GM19025 (cell line): ENCODE measurements around the gene CPAMD8.

Experiments used
- ATAC-seq: cut with Tn5 transposase; IDR thresholded peaks from one replicate; pipeline ENCODE4 v1.9.1; 2021; ENCODE audit warnings: mild to moderate bottlenecking, low read depth, moderate library complexity; ENCODE audit not compliant: unreplicated experiment

The CPAMD8 gene

GRCh38 chr19:16922949-16923348, 103.7 kb downstream of the CPAMD8 start:
- ATAC-seq, result no peak

DNA sequence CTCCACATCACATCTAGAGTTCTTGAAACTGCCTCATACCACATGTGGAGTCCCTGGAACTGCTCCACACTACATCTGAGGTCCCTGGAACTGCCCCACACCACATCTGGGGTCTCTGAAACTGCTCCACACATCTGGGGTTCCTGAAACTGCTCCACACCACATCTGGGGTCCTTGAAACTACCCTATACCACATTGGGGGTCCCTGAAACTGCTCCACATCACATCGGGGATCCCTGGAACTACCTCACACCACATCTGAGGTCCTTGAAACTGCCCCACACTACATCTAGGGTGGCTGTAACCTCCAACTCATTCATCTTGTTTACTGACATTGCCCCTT, 104.0 kb downstream of the CPAMD8 start:
- no peak for ATAC-seq

DNA sequence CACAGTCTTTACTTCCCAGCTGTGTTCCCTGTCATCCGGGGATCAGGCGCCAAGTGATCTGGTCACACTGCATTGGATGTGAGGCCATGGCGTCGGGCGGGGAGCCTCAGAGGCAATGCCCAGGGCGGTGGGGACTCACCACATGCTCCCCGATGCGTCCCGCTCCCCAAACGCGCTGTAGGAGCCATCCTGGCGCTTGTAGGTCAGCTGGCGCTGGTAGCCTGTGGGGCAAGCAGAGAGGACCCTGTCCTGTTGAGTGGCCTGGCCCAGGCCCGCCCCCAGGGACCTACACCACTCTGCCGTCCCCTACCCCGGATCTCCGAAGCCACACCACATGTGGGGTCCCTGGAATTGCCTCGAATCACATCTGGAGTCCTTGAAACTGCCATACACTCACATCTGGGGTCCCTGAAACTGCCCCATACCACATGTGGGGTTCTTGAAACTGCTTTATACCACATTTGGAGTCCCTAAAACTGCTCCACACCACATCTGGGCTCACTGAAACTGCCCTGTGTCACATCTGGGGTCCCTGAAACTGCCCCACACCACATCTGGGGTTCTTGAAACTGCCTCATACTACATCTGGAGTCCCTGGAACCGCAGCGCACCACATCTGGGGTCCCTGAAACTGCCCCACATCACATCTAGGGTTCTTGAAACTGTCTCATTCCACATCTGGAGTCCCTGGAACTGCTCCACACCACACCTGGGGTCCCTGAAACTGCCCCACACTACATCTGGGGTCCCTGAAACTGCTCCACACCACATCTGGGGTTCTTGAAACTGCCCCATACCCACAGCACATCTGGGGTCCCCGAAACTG, 104.6 kb downstream of the CPAMD8 start:
- no peak for ATAC-seq

DNA sequence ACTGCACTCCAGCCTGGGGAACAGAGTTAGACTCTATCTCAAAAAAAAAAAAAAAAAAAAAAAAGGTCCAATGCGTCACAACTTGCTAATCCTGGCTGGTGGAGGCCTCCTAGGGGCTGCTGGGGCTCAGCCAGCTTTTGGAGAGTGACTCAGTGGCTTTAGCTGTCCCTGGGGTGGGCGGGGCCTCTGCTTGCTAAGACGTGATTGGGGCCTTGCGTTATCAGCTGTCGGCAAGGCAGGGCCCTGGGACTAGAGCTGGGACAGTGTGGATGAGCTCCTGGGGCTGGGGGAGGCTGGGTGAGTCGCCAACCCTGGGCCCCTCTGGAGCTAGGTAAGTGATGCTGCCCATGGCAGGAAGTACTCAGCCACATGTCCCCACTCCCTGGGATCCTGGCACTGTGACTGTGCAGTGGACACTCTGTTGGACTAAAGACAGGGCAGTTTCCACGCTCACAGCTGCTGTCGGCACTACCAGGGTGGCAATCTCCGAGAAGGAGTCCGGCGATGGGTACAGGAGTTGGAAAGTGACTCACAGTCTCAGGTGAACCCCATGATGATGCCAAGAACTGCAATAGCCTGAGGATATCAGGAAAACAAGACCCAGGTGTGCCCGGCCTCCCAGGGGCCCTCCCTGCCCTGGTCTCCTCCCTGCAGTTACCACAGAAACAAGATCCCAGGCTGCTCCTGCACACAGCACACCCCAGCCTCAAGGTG, 105.6 kb downstream of the CPAMD8 start:
- no peak for ATAC-seq

- ATAC-seq, result no peak
Measured at GRCh38 chr19:16919496-16919895, 107.1 kb downstream of the CPAMD8 start.

DNA sequence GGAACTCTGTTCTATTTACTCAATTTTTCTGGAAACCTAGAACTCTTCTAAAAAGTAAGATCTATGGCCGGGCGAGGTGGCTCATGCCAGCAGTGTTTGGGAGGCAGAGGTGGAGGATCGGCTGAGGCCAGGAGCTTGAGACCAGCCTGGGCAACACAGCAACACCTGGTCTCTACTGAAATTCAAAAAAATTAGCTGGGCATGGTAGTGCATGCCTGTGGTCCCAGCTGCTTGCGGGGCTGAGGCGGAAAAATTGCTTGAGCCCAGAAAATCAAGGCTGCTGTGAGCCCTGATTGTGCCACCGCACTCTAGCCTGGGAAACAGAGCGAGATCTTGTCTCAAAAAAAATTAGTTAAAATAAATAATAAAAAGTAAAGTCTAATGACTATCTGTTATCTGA, 109.2 kb downstream of the CPAMD8 start:
- no peak for ATAC-seq

DNA sequence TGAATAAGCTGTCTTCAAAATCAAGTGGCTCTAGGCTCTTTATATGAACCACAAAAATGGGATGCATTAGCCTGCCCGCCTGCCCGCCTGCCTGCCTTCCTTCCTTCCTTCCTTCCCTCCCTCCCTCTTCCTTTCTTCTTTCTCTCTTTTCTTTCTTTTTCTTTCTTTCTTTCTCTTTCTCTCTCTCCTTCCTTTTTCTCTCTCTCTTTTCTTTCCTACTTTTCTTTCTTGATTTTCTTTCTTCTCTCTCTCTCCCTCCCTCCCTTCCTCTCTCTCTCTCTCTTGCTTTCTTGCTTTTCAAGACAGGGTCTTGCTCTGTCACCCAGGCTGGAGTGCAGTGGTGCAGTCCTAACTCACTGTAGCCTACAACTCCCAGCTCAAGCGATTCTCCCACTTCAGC, 110.9 kb downstream of the CPAMD8 start:
- ATAC-seq, result no peak

- ATAC-seq, result no peak
Measured at GRCh38 chr19:16915135-16915534, 111.5 kb downstream of the CPAMD8 start.

GRCh38 chr19:16914421-16914820, 112.2 kb downstream of the CPAMD8 start:
- ATAC-seq, result no peak

DNA sequence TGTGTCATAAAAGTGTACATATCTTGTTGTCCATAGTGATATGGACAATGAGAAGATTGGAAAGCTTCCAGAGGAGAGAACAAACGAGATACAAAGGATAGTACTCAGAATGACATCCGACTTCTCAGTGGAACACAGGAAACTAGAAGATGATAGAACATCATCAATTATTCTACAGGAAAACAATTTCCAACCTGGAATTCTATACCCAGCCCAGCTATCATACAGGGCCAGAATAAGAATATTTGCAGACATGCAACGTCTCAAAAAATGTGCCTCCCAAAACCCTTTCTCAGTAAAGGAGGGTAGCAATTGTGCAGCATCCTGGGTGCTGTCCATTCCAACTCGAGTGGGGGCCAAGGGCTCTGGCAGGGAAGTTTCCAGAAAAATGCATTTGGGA, 113.8 kb downstream of the CPAMD8 start:
- ATAC-seq, result no peak

DNA sequence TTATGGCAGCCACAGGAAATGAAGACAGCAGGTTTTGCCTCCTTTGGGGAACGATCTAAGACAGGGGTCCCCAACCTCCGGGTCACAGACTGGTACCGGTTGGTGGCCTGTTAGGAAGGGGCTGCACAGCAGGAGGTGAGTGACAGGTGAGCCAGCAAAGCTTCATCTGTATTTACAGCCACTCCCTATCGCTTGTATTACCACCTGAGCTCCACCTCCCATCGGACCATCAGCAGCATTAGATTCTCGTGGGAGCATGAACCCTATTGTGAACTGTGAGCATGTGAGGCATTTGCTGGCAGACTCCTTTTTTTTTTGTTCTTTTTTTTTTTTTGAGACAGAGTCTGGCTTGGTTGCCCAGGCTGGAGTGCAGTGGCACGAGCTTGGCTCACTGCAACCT, 115.6 kb downstream of the CPAMD8 start:
- ATAC-seq, result no peak

GRCh38 chr19:16908759-16909158, 117.9 kb downstream of the CPAMD8 start:
- no peak for ATAC-seq

GRCh38 chr19:16904599-16904998, 122.0 kb downstream of the CPAMD8 start:
- ATAC-seq, result no peak

- ATAC-seq, result no peak
Measured at GRCh38 chr19:16903347-16903746, 123.3 kb downstream of the CPAMD8 start.

DNA sequence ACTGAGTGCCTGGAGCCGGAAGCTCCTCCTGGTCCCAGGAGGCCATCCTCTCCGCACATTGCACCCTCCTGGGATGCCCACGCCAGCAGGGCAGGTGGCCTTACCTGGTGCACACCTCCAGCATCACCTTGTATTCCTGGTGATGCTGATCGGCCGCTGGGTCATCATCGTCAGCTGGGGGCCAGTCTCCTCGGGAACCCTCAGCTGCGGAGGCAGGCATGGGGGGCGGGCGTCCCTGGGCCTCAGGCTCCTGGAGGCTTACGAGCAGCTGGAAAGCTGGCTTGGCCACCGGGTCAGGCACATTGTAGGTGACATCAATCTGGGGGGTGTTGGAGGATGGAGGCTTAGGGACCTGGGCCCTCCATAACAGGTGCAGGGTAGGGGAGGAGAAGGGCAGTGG, 124.1 kb downstream of the CPAMD8 start:
- no peak for ATAC-seq

- no peak for ATAC-seq
Measured at GRCh38 chr19:16901491-16902175, 125.0 kb downstream of the CPAMD8 start.

- no peak for ATAC-seq
Measured at GRCh38 chr19:16899566-16900075, 127.0 kb downstream of the CPAMD8 start.

DNA sequence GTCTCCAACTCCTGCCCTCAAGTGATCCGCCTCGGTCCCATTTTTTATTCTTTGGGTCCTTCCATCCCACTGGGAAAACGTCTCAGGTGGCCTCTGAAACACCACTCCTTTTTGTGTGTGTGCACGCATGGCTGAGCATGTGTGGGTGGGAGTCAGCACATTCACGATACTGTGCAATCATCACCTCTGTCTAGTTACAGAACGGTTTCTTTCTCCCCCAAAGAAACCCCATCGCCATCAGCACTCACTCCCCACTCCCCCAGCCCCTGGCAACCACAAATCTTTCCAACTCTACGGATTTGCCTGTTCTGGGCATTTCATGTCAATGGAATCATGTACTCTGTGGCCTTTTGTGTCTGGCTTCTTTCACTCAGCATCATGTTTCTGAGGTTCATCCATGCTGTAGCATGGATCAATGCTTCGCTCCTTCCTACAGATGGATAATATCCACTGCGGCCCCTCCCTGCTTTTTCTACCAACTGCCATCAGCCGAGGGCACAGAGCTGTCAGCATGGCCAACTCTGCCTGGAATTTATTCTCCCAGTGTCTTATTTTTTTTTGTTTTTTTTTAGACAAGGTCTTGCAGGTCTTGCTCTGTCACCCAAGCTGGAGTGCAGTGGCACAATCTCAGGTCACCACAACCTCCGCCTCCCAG, 128.1 kb downstream of the CPAMD8 start:
- no peak for ATAC-seq

- no peak for ATAC-seq
Measured at GRCh38 chr19:16897856-16898161, 128.8 kb downstream of the CPAMD8 start.

DNA sequence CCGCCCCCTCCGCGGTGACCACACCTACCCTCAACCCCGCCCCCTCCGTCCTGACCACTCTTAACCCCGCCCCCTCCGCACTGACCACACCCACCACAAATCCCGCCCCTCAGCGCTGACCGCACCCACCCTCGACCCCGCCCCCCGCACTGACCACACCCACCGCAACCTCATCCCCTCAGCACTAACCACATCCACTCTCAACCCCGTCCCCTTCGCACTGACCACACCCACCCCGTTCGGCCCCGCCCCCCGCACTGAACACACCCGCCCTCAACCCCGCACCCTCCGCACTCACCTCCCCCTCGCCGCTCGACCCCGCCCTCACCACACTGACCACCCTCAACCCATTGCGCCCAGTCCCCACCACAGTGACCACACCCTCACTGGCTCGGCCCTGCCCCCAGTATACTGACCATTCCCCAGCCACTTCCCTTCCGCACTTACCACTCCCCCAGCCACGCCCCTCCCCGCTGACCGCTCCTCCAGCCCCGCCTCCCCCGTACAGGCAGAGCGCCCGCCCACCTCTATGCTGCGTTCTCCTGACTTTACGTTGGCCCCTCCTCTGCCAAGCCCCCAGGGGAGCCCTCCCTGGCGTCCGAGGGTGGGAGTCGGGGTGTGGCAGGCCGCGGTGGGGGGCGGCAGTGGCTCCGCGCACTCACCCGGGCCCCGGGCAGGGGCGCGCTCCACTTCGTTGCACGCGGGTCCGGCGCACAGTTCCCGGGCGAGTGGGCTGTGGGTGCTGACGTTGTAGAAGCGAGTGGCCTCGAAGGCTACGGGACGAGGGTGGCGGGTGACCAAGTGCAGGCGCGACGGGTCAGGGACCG, 129.4 kb downstream of the CPAMD8 start:
- peak; percentile 44 for ATAC-seq
